PC-3 (cell line): Measurements from ENCODE around the gene DNMT3L.

ENCODE experiments used
- EZH2 ChIP-seq: fragments of 300-600 bp; sonication (generic); IDR thresholded peaks from one replicate; pipeline ENCODE4 v1.6.1; 2017; ENCODE audit warnings: antibody characterized with exemption, mild to moderate bottlenecking, low read length; ENCODE audit not compliant: unreplicated experiment
- EZH2phosphoT487 ChIP-seq: fragments of 300-600 bp; sonication (generic); IDR thresholded peaks from 2 replicates; pipeline ENCODE4 v1.6.1; 2018; ENCODE audit warnings: mild to moderate bottlenecking, antibody characterized with exemption, low read length, borderline replicate concordance
- TF ChIP-seq, protein P1 (sequence below): fragments of 300-600 bp; sonication (generic); conservative IDR thresholded peaks from 2 replicates; pipeline ENCODE4 v1.5.1; 2017; ENCODE audit warnings: antibody characterized with exemption, low read depth, mild to moderate bottlenecking, low read length

- TF ChIP-seq, protein P1, sequence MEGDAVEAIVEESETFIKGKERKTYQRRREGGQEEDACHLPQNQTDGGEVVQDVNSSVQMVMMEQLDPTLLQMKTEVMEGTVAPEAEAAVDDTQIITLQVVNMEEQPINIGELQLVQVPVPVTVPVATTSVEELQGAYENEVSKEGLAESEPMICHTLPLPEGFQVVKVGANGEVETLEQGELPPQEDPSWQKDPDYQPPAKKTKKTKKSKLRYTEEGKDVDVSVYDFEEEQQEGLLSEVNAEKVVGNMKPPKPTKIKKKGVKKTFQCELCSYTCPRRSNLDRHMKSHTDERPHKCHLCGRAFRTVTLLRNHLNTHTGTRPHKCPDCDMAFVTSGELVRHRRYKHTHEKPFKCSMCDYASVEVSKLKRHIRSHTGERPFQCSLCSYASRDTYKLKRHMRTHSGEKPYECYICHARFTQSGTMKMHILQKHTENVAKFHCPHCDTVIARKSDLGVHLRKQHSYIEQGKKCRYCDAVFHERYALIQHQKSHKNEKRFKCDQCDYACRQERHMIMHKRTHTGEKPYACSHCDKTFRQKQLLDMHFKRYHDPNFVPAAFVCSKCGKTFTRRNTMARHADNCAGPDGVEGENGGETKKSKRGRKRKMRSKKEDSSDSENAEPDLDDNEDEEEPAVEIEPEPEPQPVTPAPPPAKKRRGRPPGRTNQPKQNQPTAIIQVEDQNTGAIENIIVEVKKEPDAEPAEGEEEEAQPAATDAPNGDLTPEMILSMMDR = no peak
- TF ChIP-seq EZH2 (no peak), EZH2phosphoT487 (no peak)
Observed at GRCh38 chr21:44263221-44263760, 1.6 kb upstream of the DNMT3L start.
